ENCODE results near the gene FXYD3.
"Not testable (repeated sequence)": the region's sequence is repeated elsewhere in the genome, so short reads cannot be mapped to it uniquely, and the experiment has no call there.

FXYD3 gene

GRCh38 chr19:35126624-35126959, 11.0 kb downstream of the FXYD3 start:
- no peak for DNase-seq

GRCh38 chr19:35127871-35128270, 12.2 kb downstream of the FXYD3 start:
- DNase-seq = no peak

DNA sequence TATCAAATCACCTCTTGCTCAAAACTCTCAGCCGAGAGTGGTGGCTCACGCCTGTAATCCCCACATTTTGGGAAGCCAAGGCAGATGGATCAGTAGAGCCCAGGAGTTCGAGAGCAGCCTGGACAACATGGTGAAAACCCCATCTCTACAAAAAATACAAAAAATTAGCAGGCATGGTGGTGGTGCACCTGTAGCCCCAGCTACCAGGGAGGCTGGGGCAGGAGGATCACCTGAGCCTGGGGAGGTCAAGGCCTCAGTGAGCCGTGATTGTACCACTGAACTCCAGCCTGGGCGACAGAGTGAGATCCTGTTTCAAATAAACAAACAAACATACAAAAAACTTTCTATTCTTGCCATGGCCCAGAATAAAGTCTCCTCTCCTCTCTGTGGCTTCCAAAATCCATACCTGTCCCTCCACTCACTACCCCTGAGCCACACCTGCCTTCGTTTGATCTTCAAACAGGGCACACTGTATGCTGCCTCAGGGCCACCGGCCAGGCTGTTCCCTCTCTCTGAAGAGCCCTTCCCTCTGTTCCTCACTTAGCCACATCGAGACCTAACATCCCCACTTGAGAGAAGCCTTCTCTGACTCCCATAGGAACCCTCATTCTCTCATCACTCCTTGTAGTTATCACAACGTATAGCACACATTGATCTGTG, 12.9 kb downstream of the FXYD3 start:
- DNase-seq = no peak

- DNase-seq = not testable (repeated sequence)
Observed at GRCh38 chr19:35129724-35130274, 14.2 kb downstream of the FXYD3 start.

GRCh38 chr19:35130761-35131720, 15.4 kb downstream of the FXYD3 start:
- no peak for DNase-seq

DNA sequence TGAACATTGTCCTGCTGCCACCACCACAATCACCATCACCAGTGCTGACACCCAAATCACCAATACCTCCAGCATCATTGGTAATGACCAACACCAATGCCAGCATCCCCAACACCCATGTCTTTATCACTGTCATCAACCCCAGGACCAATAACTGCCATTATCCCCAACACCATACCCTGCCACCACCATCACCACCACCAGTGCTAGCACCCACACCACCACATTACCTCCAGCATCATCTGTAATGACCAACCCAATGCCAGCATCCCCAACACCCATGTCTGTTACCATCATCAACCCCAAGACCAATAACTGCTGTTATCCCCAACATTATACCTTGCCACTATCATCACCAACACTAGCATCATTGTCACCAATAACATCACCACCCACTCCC, 16.6 kb downstream of the FXYD3 start:
- no peak for DNase-seq

GRCh38 chr19:35133826-35134225, 18.2 kb downstream of the FXYD3 start:
- no peak for DNase-seq

DNA sequence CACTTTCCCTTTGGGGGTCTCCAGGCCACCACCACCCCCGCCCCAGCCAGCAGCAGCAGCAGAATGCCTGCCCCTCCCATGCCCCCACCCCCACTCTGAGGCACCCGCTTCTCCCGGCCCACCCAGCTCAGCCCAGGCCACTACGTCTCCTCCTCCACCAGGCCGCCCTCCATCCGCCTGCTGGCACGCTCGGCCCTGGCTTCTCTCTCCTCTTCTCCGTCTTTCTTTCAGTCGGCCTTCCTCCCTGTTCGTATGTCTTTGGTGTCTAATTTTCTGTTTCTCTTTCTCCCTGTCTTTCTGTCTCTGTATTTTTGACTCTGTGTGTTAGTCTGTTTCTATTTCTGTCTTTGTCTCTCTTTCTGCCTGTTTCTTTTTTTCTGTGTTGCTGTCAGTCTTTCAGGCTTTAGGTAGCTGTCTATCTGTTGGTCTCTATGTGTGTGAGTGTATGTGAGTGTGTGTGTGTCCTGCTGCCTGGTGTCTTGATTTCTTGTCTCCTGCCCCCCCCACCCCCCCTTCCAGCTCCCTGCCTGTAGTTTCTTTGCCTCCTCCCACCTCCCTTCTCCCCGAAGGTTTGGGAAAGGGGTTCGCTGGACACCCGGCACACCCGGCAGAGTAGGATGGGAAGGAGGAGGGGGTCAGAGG, 19.1 kb downstream of the FXYD3 start, which contains the start of gene LGI4:
LGI4 (minus strand) TSS at position 459 of the 642 bp plus-strand sequence; CDS start at position 80, 379 bp downstream.
- no peak for DNase-seq

DNA sequence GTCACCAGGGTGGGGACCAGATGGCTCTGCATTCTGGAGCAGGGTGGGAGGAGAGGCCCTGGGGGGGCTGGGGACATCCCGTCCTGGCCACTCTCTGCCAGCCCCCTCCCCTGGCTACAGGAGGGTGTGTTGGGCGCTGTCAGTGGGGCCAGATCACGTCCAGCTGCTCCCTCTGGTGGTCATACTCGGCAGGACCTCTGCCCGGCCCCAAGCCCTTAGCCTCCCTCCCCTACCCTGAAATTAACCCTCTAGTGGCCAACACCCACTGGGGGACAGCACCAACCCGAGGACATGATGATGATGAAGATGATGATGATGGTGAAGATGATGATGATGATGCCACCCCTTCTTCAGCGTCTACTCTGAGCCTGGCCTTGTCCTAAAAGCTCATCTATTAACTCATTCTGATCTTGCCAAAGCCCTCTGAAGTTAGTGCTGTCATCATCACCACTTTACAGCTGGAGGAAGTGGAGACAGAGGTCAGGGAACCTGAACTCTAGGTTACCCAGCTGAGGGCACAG, 19.8 kb downstream of the FXYD3 start:
- DNase-seq = peak; percentile 67

DNA sequence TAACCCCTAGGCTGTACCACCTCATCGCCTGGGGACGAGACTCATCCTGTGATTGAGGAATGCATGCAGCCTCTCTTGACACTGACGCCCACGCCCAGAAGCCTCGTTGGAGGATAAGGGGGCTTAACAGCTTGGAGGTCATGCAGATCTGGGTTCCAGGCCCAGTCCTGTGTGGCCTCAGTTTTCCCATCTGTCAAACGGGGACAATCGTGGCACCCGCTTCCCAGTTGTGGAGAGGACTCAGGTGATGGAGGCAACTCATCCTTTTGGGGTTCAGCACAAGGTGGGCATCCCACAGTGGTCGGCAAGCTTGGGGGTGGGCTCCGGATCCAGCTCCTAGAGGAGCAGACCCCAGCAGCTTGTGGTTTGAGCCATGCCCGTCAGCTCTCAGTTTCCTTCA, 20.6 kb downstream of the FXYD3 start:
- DNase-seq = no peak

GRCh38 chr19:35136977-35137702, 21.5 kb downstream of the FXYD3 start:
- DNase-seq = no peak

GRCh38 chr19:35138305-35138892, 22.8 kb downstream of the FXYD3 start, which contains the start of gene FXYD1:
FXYD1 (plus strand) TSS chr19:35138824; CDS start chr19:35140080, 1,256 bp downstream.
- DNase-seq = no peak

GRCh38 chr19:35140207-35140961, 24.8 kb downstream of the FXYD3 start:
- DNase-seq = no peak

DNA sequence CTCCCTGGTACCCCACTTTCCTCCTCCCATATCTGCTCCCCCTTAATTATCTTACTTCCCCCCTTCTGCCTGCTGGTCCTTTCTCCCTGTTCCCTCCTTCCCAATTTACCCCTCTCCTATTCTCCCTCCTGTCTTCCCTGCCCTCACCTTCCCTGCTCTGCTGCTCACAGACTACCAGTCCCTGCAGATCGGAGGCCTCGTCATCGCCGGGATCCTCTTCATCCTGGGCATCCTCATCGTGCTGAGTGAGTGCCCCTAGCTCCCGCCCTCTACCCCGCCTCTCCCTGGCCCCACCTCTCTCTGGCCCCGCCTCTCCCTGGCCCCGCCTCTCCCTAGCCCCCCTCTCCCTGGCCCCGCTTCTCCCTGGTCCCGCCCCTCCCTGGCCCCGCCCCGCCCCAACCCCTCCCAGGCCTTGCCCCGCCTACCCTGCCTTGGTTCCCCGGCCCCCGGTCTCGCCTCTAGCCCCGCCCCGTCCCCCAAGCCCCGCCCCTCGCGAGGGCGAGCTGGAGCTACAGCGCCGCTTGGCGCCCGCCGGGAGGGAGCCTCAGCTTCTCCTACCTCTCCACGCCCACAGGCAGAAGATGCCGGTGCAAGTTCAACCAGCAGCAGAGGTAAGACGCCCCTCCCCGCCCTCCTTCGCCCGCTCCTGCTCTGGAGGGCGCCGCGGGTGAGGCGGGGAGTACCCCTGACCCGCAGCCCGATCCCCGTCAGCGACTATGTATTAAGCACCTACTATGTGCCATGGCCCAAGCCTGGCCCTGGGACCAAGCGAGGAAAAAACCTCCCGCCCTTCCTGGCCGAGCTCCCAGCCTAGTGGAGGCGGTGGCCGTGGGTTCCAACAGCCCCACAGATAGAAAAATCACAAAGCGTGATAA, 25.6 kb downstream of the FXYD3 start:
- peak; percentile 96 for DNase-seq

DNA sequence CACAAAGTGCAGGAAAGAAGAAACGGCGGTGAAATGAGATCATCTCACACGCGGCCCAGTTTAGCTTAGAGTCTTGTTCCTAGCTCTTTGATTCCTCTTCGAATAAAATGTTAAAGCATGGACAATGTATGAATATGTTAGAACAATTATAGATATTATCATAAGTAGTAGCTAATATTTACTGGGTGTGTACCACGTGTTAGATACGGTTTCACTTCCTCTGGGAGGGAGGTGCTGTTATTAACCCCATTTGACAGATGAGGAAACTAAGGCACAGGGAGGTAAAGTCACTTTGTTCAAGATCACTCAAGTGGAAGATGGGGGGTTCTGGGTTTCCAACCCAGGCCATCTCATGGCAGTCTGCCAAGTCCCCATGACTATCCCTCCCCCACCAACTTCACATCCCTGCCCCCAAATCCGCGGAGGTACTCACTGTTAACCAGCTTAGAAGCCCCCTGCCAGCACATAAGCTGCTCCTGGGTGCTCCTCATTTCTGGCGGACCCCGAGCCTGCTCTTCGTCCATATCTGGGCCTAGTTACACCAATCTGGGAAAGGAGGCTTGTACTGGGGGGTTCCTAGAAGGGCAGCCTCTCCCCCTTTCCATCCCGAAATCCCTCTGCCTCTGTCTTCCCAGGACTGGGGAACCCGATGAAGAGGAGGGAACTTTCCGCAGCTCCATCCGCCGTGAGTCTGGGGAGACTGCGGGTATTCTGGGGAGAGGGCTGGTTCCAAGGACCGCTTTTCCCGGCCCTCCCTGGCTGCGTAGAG, 26.4 kb downstream of the FXYD3 start:
- peak; percentile 20 for DNase-seq

- peak; percentile 84 for DNase-seq
Observed at GRCh38 chr19:35142606-35143230, 27.1 kb downstream of the FXYD3 start.

GRCh38 chr19:35143231-35143715, 27.6 kb downstream of the FXYD3 start, which contains the start of gene FXYD7:
FXYD7 (plus strand) TSS chr19:35143255; CDS start chr19:35143334, 79 bp downstream.
- DNase-seq = no peak

GRCh38 chr19:35143818-35144217, 28.2 kb downstream of the FXYD3 start:
- DNase-seq = no peak

Data from CD4-positive, alpha-beta T cell treated with Interleukin-17A for 1 hour (primary cell).